GM19239 (cell line): Measurements from ENCODE around the gene STAG3.
"Not testable (repeated sequence)": the region's sequence is repeated elsewhere in the genome, so short reads cannot be mapped to it uniquely, and the experiment has no call there.

Experiments used
- DNase-seq: peaks from one replicate; pipeline ENCODE4 v3.0.0; 2011; ENCODE audit warnings: low spot score; ENCODE audit not compliant: insufficient read length
- FAIRE-seq: peaks from 2 replicates; lab custom pipeline; 2011; peaks lifted over from hg19 to GRCh38; lab: Jason Lieb, UNC

The STAG3 gene

DNA sequence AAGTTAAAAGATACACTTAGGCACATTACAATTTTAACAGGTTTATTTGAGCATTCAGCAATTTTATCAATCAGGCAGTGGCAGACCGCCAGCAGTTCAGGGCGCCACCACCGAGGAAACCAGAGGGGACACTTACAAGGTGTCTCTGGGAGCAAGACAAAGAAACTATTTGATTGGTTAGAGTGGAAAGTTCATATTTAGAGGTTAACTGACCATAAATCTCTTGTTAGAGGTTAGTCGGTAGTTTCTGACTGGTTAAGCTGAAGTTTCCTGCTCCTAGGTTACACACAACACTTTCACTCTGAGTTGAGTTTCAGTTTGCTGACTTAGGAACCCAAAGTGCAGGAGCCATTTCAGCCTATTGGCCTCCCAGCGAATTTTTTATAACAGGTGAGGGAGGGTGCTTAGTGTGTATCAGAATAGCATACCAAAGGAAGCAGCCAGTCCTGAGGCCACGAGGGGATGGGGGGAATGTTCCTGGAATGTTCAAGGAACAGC lies 31.2 kb downstream of the STAG3 start:
- DNase-seq, result peak; percentile 52
- peak; percentile 96 for FAIRE-seq

DNA sequence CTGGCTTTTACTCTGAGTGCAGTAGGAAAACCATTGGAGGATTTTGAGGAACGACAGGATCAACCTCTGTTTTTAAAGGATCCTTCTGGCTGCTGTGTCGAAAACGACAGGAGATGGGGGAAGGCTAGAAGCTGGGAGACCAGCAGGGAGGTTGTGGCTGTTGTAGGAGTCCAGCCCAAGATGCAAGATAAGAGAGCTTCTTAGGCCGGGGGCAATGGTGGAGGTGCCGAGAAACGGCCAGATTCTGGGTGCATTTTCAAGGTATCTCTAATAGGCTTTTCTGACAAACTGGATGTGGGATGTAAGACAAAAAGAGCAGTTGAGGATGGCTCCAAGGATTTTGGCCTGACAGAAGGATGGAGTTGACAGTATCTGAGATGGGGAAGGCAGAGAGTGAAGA lies 31.8 kb downstream of the STAG3 start:
- no peak for DNase-seq
- no peak for FAIRE-seq

DNA sequence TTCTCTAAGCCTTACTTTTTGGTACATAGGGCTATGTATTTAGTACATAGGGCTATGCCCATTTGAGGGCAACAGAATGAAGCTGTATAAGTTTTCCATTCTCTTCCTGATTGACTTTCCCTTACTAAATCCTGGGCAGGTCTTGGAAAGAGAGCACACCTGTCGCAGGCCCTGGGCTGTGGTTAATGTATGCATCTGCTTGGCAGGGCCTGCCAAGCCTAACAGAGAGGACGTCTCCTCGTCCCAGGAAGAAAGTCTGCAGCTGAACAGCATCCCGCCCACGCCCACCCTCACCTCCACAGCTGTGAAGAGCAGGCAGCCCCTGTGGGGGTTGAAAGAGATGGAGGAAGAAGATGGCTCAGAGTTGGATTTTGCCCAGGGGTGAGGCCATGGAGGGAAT lies 33.1 kb downstream of the STAG3 start:
- DNase-seq, result no peak
- no peak for FAIRE-seq

GRCh38 chr7:100211342-100211780 lies 33.6 kb downstream of the STAG3 start:
- FAIRE-seq, result peak; percentile 78
- peak; percentile 23 for DNase-seq

DNA sequence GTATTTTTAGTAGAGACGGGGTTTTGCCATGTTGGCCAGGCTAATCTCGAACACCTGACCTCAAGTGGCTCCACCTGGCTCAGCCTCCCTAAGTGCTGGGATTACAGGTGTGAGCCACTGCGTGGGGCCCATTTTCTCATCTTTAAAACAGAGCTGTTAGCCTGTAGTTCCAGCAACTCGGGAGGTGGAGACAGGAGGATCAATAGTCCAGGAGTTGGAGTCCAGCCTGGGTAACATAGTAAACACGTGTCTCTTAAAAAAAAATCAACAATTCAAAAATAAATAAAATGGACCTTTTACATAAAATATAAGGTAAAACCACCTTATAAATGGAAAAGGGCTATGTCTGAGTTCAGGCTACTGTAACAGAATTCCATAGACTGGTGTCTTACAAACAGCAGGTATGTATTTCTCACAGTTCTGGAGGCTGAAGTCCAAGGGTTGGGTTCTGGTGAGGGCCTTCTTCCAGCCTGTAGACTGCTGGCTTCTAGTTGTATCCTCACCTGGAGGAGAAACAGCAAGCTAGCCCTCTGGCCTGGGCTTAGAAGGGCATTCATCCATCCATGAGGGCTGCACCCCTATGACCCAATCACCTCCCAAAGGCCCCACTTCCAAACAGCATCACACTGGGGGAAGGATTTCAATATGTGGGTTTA lies 35.0 kb downstream of the STAG3 start:
- FAIRE-seq (no peak), DNase-seq (no peak)

- FAIRE-seq, result no peak
- no peak for DNase-seq
Measured at GRCh38 chr7:100213672-100214071, 36.0 kb downstream of the STAG3 start.

GRCh38 chr7:100214356-100214755 lies 36.6 kb downstream of the STAG3 start:
- not testable (repeated sequence) for DNase-seq, FAIRE-seq

DNA sequence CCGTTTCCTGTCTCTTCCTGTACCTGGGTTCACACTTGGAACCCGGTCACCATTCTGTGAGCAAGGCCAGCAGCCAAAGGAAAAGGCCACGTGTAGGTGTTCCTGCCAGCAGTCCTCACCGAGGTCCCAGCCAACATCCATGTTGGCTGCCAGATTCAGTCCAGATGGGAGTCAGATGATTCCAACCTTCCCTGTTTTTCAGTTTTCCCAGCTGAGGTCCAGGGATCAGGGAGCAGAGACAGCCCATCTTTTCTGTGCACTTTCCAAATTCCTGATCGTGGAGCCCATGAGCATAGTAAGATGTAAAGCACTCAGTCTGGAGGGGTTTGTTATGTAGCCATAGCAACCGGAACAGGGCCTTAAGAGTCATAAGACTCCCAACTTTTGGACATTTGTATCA lies 38.2 kb downstream of the STAG3 start:
- no peak for FAIRE-seq
- no peak for DNase-seq

GRCh38 chr7:100217934-100218333 lies 40.2 kb downstream of the STAG3 start:
- FAIRE-seq, DNase-seq: not testable (repeated sequence)

GRCh38 chr7:100219271-100219737 lies 41.6 kb downstream of the STAG3 start:
- no peak for FAIRE-seq

GRCh38 chr7:100219801-100220585 lies 42.3 kb downstream of the STAG3 start, which contains the start of gene PVRIG:
Gene PVRIG, plus strand, starts transcription at chr7:100219949. Its CDS starts 22 bp downstream, at chr7:100219971.
- peak; percentile 48 for FAIRE-seq
- not testable (repeated sequence) for DNase-seq

More at GRCh38 chr7:100219271-100219737, 41.6 kb downstream of the STAG3 start:
- DNase-seq, result no peak

DNA sequence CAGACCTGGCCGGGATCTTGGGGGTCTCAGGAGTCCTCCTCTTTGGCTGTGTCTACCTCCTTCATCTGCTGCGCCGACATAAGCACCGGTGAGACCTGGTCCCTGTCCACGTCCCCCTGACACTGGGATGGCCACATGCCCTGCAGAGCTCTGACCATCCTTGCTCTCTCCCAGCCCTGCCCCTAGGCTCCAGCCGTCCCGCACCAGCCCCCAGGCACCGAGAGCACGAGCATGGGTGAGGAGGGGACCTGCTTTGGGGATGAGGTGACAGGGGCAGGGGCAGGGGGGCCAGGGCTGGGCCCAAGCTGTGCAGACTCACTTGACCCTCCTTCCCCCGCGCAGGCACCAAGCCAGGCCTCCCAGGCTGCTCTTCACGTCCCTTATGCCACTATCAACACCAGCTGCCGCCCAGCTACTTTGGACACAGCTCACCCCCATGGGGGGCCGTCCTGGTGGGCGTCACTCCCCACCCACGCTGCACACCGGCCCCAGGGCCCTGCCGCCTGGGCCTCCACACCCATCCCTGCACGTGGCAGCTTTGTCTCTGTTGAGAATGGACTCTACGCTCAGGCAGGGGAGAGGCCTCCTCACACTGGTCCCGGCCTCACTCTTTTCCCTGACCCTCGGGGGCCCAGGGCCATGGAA lies 43.0 kb downstream of the STAG3 start:
- DNase-seq (no peak), FAIRE-seq (no peak)

GRCh38 chr7:100221231-100221718 lies 43.6 kb downstream of the STAG3 start:
- DNase-seq, result peak; percentile 57
- peak; percentile 87 for FAIRE-seq

GRCh38 chr7:100221767-100222444 lies 44.2 kb downstream of the STAG3 start:
- DNase-seq (no peak), FAIRE-seq (no peak)

DNA sequence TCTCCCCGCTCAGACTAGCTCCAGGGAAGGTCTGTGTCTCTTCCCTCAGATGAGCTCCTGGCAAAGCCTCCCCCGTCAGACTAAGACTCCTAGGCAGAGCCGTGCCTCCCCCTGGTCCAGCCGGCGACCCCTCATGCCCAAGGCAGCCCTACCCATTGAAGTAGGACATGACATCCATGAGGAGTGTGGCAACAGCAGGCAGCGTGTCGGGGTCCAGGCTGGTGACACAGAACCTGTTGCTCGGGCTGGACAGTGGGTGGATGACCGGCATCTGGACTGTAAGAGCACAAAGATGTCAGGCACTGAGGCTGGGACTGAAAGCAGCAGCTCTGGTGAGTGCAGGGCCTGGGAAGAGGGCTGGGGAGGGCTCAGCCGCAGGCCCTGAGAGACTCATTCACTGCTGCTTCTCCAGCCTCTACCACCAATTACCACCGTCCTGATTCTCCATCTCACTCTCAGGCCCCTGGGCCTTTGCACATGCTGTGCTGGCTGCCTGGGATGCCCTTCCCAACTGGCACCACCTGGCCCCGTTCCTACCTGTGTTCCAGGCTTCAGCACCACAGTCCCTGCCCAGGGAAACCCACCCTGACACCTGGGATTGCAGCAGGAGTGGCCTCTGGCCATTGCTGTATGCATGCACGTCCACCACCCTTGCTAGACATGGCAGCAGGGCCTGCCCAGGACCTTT lies 44.9 kb downstream of the STAG3 start:
- FAIRE-seq, result no peak
- DNase-seq, result no peak

GRCh38 chr7:100223376-100223927 lies 45.7 kb downstream of the STAG3 start:
- DNase-seq, FAIRE-seq: not testable (repeated sequence)

GRCh38 chr7:100224891-100225290 lies 47.2 kb downstream of the STAG3 start:
- FAIRE-seq, DNase-seq: not testable (repeated sequence)

DNA sequence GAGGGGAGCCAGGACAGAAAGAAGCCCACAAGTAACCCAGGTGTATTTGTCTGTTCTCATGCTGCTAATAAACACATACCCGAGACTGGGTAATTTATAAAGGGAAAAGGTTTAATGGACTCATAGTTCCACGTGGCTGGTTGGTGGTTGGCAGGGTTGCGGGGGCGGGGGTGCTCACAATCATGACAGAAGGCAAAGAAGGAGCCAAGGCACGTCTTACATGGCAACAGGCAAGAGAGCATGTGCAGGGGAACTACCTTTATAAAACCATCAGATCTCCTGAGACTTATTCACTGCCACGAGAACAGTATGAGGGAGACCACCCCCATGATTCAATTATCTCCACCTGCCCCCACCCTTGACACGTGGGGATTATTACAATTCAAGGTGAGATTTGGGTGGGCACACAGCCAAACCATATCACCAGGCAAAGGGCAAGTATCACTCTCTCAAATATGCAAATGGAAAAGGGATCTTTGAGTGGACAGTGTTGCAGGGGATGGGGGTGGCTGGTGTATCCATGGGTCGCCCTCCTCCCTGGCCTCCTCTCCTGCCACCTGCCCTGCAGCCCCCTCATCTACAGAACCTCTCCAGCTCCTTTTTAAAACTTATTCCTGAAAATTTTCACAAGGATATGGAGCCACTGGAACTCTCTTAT lies 57.1 kb downstream of the STAG3 start:
- DNase-seq, FAIRE-seq: not testable (repeated sequence)
